NB4 (cell line): ENCODE data around the gene ABCG2.

Experiments
- CTCF ChIP-seq: IDR thresholded peaks from one replicate; pipeline ENCODE4 v1.5.1; 2012; ENCODE audit warnings: low read depth, low read length
- MAX ChIP-seq: IDR thresholded peaks from 2 replicates; pipeline ENCODE4 v1.6.1; 2011; ENCODE audit warnings: low read depth, low read length
- MYC ChIP-seq: IDR thresholded peaks from 2 replicates; pipeline ENCODE4 v1.6.1; 2011; ENCODE audit warnings: low read depth, low read length
- POLR2A ChIP-seq: IDR thresholded peaks from 2 replicates; pipeline ENCODE4 v1.6.1; 2011; ENCODE audit warnings: mild to moderate bottlenecking; ENCODE audit not compliant: insufficient read length; ENCODE audit errors: extremely low read depth

- TF ChIP-seq CTCF, result no peak
- TF ChIP-seq POLR2A, result no peak
- TF ChIP-seq MAX, result no peak
- no peak for TF ChIP-seq MYC
These were observed 4.2 kb upstream of the ABCG2 start for GRCh38 chr4:88162626-88163025.
